H1 (cell line): Measurements from ENCODE around the gene ITIH4.

Experiments
- BRCA1 ChIP-seq: IDR thresholded peaks from 2 replicates; pipeline ENCODE4 v1.6.1; 2012; ENCODE audit warnings: low read depth, low read length, improper control_type of control experiment
- CEBPB ChIP-seq: IDR thresholded peaks from 2 replicates; pipeline ENCODE4 v1.6.1; 2012; ENCODE audit warnings: low read depth, low read length
- HDAC2 ChIP-seq, 2 experiments: fragments of 300-600 bp in 1 of 2; sonication (generic) in 1 of 2; IDR thresholded peaks; 2 replicates each; pipeline ENCODE4 v1.6.1; 2011 to 2012; ENCODE audit warnings: low read depth in 2 of 2, low read length in 2 of 2, mild to moderate bottlenecking in 2 of 2, moderate library complexity in 2 of 2, borderline replicate concordance in 1 of 2, inconsistent platforms in 1 of 2
- JUND ChIP-seq: IDR thresholded peaks from 2 replicates; pipeline ENCODE4 v1.6.1; 2011; ENCODE audit warnings: mild to moderate bottlenecking, improper control_type of control experiment, low read length
- KDM1A ChIP-seq: fragments of 200-600, 300-600 bp; sonication (generic); IDR thresholded peaks from 2 replicates; pipeline ENCODE4 v1.7.1; 2016; ENCODE audit warnings: mild to moderate bottlenecking, low read length, borderline replicate concordance
- MAFK ChIP-seq: IDR thresholded peaks from 2 replicates; pipeline ENCODE4 v1.6.1; 2012; ENCODE audit warnings: low read depth, mild to moderate bottlenecking, improper control_type of control experiment, low read length
- POLR2A ChIP-seq, 2 experiments: IDR thresholded peaks; 1 replicate in 1 of 2; 2 replicates in 1 of 2; pipeline ENCODE4 v1.6.1; 2011; ENCODE audit warnings: low read depth in 2 of 2, low read length in 2 of 2, mild to moderate bottlenecking in 2 of 2; ENCODE audit errors: control extremely low read depth in 1 of 2
- RAD21 ChIP-seq, 2 experiments: IDR thresholded peaks in 1 of 2; conservative IDR thresholded peaks in 1 of 2; 2 replicates each; pipeline ENCODE4 v1.6.1; 2011; ENCODE audit warnings: low read depth in 2 of 2, low read length in 2 of 2, improper control_type of control experiment in 1 of 2, inconsistent platforms in 1 of 2, mild to moderate bottlenecking in 1 of 2, moderate library complexity in 1 of 2
- SIN3A ChIP-seq, 2 experiments: IDR thresholded peaks in 1 of 2; conservative IDR thresholded peaks in 1 of 2; 2 replicates each; pipeline ENCODE4 v1.6.1; 2011 to 2012; ENCODE audit warnings: low read length in 2 of 2, improper control_type of control experiment in 1 of 2, low read depth in 1 of 2, mild to moderate bottlenecking in 1 of 2
- SP2 ChIP-seq: IDR thresholded peaks from 2 replicates; pipeline ENCODE4 v1.6.1; 2012; ENCODE audit warnings: mild to moderate bottlenecking, low read length, inconsistent platforms
- TCF12 ChIP-seq: IDR thresholded peaks from 2 replicates; pipeline ENCODE4 v1.6.1; 2011; ENCODE audit warnings: low read depth, mild to moderate bottlenecking, low read length
- YY1 ChIP-seq: IDR thresholded peaks from 2 replicates; pipeline ENCODE4 v1.6.1; 2011; ENCODE audit warnings: low read depth, mild to moderate bottlenecking, low read length
- TF ChIP-seq, protein P1 (sequence below), 3 experiments: IDR thresholded peaks; 1 replicate in 2 of 3; 2 replicates in 1 of 3; pipeline versions ENCODE4 v1.5.1 to v1.6.1; 2011; ENCODE audit warnings: low read length in 3 of 3, mild to moderate bottlenecking in 3 of 3, inconsistent platforms in 2 of 3, low read depth in 1 of 3, moderate library complexity in 1 of 3; ENCODE audit not compliant: insufficient read depth in 1 of 3; ENCODE audit errors: control extremely low read depth in 1 of 3
- TF ChIP-seq, protein P2 (sequence below): IDR thresholded peaks from 2 replicates; pipeline ENCODE4 v1.6.1; 2011; ENCODE audit warnings: low read length, improper control_type of control experiment

DNA sequence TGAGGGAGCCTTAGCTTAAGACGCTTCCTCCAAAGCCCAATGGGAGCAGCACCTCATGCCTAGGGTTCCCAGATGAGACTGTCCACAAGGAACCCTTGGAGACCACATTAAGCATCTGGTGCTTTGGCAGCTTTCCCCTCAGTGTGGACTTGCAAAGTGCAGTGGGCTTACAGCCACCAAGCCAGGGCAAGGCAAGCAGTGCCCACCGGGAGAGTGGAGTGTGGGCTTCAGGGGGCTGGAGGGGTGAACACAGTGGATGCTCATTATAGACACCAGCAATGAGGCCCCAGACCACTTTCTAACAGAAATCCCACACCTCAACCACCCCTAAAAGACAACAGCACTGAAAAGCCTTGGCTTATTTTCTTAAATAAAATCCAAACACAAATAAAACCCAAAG lies 13.4 kb upstream of the ITIH4 start:
- no peak for TF ChIP-seq TCF12
- TF ChIP-seq, protein P1, sequence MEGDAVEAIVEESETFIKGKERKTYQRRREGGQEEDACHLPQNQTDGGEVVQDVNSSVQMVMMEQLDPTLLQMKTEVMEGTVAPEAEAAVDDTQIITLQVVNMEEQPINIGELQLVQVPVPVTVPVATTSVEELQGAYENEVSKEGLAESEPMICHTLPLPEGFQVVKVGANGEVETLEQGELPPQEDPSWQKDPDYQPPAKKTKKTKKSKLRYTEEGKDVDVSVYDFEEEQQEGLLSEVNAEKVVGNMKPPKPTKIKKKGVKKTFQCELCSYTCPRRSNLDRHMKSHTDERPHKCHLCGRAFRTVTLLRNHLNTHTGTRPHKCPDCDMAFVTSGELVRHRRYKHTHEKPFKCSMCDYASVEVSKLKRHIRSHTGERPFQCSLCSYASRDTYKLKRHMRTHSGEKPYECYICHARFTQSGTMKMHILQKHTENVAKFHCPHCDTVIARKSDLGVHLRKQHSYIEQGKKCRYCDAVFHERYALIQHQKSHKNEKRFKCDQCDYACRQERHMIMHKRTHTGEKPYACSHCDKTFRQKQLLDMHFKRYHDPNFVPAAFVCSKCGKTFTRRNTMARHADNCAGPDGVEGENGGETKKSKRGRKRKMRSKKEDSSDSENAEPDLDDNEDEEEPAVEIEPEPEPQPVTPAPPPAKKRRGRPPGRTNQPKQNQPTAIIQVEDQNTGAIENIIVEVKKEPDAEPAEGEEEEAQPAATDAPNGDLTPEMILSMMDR (IDR thresholded peaks at IDR 0.05; ENCODE audit: control extremely low read depth in 1 of 3, insufficient read depth in 1 of 3, low read depth in 1 of 3, low read length in 3 of 3) = no peak
- no peak for TF ChIP-seq POLR2A (IDR thresholded peaks at IDR 0.05; ENCODE audit: control extremely low read depth in 1 of 2, low read depth in 2 of 2, low read length in 2 of 2)
- no peak for TF ChIP-seq CEBPB
- no peak for TF ChIP-seq BRCA1
- no peak for TF ChIP-seq RAD21 (IDR thresholded peaks at IDR 0.05 in 1 of 2, conservative IDR thresholded peaks at IDR 0.05 in 1 of 2; ENCODE audit: low read depth in 2 of 2, low read length in 2 of 2)
- no peak for TF ChIP-seq HDAC2 (IDR thresholded peaks at IDR 0.05; ENCODE audit: borderline replicate concordance in 1 of 2, low read depth in 2 of 2, low read length in 2 of 2)
- no peak for TF ChIP-seq YY1
- TF ChIP-seq KDM1A = no peak
- TF ChIP-seq SP2 = no peak
- TF ChIP-seq SIN3A (conservative IDR thresholded peaks at IDR 0.05 in 1 of 2, IDR thresholded peaks at IDR 0.05 in 1 of 2; ENCODE audit: low read depth in 1 of 2, low read length in 2 of 2) = no peak
- no peak for TF ChIP-seq MAFK
- TF ChIP-seq, protein P2, sequence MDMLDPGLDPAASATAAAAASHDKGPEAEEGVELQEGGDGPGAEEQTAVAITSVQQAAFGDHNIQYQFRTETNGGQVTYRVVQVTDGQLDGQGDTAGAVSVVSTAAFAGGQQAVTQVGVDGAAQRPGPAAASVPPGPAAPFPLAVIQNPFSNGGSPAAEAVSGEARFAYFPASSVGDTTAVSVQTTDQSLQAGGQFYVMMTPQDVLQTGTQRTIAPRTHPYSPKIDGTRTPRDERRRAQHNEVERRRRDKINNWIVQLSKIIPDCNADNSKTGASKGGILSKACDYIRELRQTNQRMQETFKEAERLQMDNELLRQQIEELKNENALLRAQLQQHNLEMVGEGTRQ = no peak
- TF ChIP-seq JUND = no peak
